Fibroblast of lung (primary cell): ENCODE measurements around the gene CPOX. TPM values are rescaled to one million over a fixed set of nuclear protein-coding genes. Genes with fewer than 3 reads are reported as not detected.

Experiments used
- DNase-seq, 2 donors: peaks; one replicate each; pipeline versions ENCODE4 v3.0.0 to v3.0.0-alpha.2; 2010; ENCODE audit warnings: low read depth in 2 of 2
- H2AFZ ChIP-seq: 2 replicates; pipeline ENCODE4 v1.5.1; 2012; ENCODE audit warnings: low read length, control low read depth, inconsistent platforms
- H3K27ac ChIP-seq: 2 replicates; pipeline ENCODE4 v1.5.1; 2011; ENCODE audit warnings: low read length, control low read depth; ENCODE audit not compliant: insufficient read depth
- H3K27me3 ChIP-seq: 2 replicates; pipeline ENCODE4 v1.5.1; 2011; ENCODE audit warnings: mild to moderate bottlenecking, low read length; ENCODE audit not compliant: control insufficient read depth, insufficient read depth
- H3K36me3 ChIP-seq: 2 replicates; pipeline ENCODE4 v1.5.1; 2011; ENCODE audit warnings: low read length; ENCODE audit not compliant: control insufficient read depth, insufficient read depth
- H3K4me1 ChIP-seq: 2 replicates; pipeline ENCODE4 v1.5.1; 2011; ENCODE audit warnings: low read length; ENCODE audit not compliant: control insufficient read depth, insufficient read depth; ENCODE audit errors: extremely low read depth
- H3K4me2 ChIP-seq: 2 replicates; pipeline ENCODE4 v1.5.1; 2011; ENCODE audit warnings: low read length, control low read depth; ENCODE audit not compliant: insufficient read depth; ENCODE audit errors: extremely low read depth
- H3K4me3 ChIP-seq, 4 experiments: fragments of 200-600 bp in 1 of 4; sonication (generic) in 1 of 4; replicated peaks in 1 of 4; 2 replicates each; pipeline ENCODE4 v1.5.1; 2011 to 2016; ENCODE audit warnings: low read length in 4 of 4, low read depth in 3 of 4, mild to moderate bottlenecking in 3 of 4, control low read depth in 2 of 4, inconsistent platforms in 1 of 4, mixed read lengths in 1 of 4; ENCODE audit not compliant: insufficient read depth in 1 of 4; ENCODE audit errors: control extremely low read depth in 1 of 4
- H3K79me2 ChIP-seq: 2 replicates; pipeline ENCODE4 v1.5.1; 2012; ENCODE audit warnings: mild to moderate bottlenecking, low read length, inconsistent platforms; ENCODE audit not compliant: control insufficient read depth, insufficient read depth
- H3K9ac ChIP-seq: 2 replicates; pipeline ENCODE4 v1.5.1; 2011; ENCODE audit warnings: mild to moderate bottlenecking, low read length, control low read depth; ENCODE audit not compliant: insufficient read depth
- H3K9me3 ChIP-seq: 2 replicates; pipeline ENCODE4 v1.5.1; 2012; ENCODE audit warnings: low read depth, low read length; ENCODE audit not compliant: control insufficient read depth, insufficient read depth
- H4K20me1 ChIP-seq: 2 replicates; pipeline ENCODE4 v1.5.1; 2011; ENCODE audit warnings: low read length; ENCODE audit not compliant: control insufficient read depth, insufficient read depth; ENCODE audit errors: extremely low read depth
- CTCF ChIP-seq, 2 donors: IDR thresholded peaks in 1 of 2; conservative IDR thresholded peaks in 1 of 2; 1 replicate in 1 of 2; 2 replicates in 1 of 2; pipeline ENCODE4 v1.5.1; 2011 to 2012; ENCODE audit warnings: low read length in 2 of 2, control low read depth in 1 of 2, inconsistent platforms in 1 of 2, low read depth in 1 of 2, mild to moderate bottlenecking in 1 of 2
- EZH2 ChIP-seq: IDR thresholded peaks from 2 replicates; pipeline ENCODE4 v1.5.1; 2012; ENCODE audit warnings: low read length, control low read depth, mild to moderate bottlenecking; ENCODE audit errors: missing control alignments
- polyA plus RNA-seq, 2 donors: library from polyadenylated mRNA; depleted of rRNA in 1 of 2; stranded (reverse) in 1 of 2; unstranded in 1 of 2; fragments of >200 nt; gene quantifications; 2 replicates each; pipeline ENCODE4 v1.2.1, GENCODE V29; 2011 to 2012; ENCODE audit warnings: missing spikeins in 1 of 2
- total RNA-seq: library from RNA; depleted of rRNA; stranded (reverse); fragments of >200 nt; gene quantifications from 2 replicates; pipeline ENCODE4 v1.2.1, GENCODE V29; 2014

Gene CPOX
- total and polyA plus RNA-seq, 2 donors (not counting 1 experiment from before 2014, with no cell fraction given) = 17.3 to 25.1 TPM

- no peaks in the 10 kb centered on the region for H4K20me1 ChIP-seq
- H3K36me3 ChIP-seq = no peaks in the 10 kb centered on the region
- H3K27ac ChIP-seq = no peak overlapping the region
- H3K4me2 ChIP-seq = no peak overlapping the region
- H3K4me3 ChIP-seq = no peak overlapping the region
- no peak for DNase-seq
- H3K27me3 ChIP-seq = no peaks in the 10 kb centered on the region
- no peak overlapping the region for H3K9ac ChIP-seq
- no peaks in the 10 kb centered on the region for H3K9me3 ChIP-seq
- no peak for TF ChIP-seq CTCF (conservative IDR thresholded peaks at IDR 0.05 in 1 of 2, IDR thresholded peaks at IDR 0.05 in 1 of 2; ENCODE audit: low read depth in 1 of 2, low read length in 2 of 2)
- TF ChIP-seq EZH2 = no peak
- H2AFZ ChIP-seq = no peak overlapping the region
- H3K4me1 ChIP-seq = peaks cover 3% of the 10 kb centered on the region
- no peaks in the 10 kb centered on the region for H3K79me2 ChIP-seq
Observed at GRCh38 chr3:98568402-98568801, 25.0 kb downstream of the CPOX start.

- H3K9ac ChIP-seq = no peak overlapping the region
- no peaks in the 10 kb centered on the region for H3K27me3 ChIP-seq
- no peak overlapping the region for H3K4me3 ChIP-seq
- no peak overlapping the region for H3K27ac ChIP-seq
- no peak overlapping the region for H2AFZ ChIP-seq
- no peaks in the 10 kb centered on the region for H3K4me1 ChIP-seq
- no peak overlapping the region for H3K4me2 ChIP-seq
- no peaks in the 10 kb centered on the region for H3K9me3 ChIP-seq
- TF ChIP-seq EZH2 = no peak
- TF ChIP-seq CTCF (conservative IDR thresholded peaks at IDR 0.05 in 1 of 2, IDR thresholded peaks at IDR 0.05 in 1 of 2; ENCODE audit: low read depth in 1 of 2, low read length in 2 of 2) = no peak
- no peaks in the 10 kb centered on the region for H4K20me1 ChIP-seq
- DNase-seq = no peak
- no peaks in the 10 kb centered on the region for H3K36me3 ChIP-seq
- no peaks in the 10 kb centered on the region for H3K79me2 ChIP-seq
Observed at GRCh38 chr3:98567666-98568270, 25.6 kb downstream of the CPOX start.

GRCh38 chr3:98565843-98566242, 27.6 kb downstream of the CPOX start:
- no peaks in the 10 kb centered on the region for H3K79me2 ChIP-seq
- no peaks in the 10 kb centered on the region for H3K4me1 ChIP-seq
- H3K4me2 ChIP-seq = no peak overlapping the region
- no peaks in the 10 kb centered on the region for H3K36me3 ChIP-seq
- H3K9ac ChIP-seq = no peak overlapping the region
- H2AFZ ChIP-seq = no peak overlapping the region
- no peaks in the 10 kb centered on the region for H3K9me3 ChIP-seq
- H3K27me3 ChIP-seq = no peaks in the 10 kb centered on the region
- H3K27ac ChIP-seq = no peak overlapping the region
- DNase-seq = no peak
- H3K4me3 ChIP-seq = no peak overlapping the region
- no peaks in the 10 kb centered on the region for H4K20me1 ChIP-seq
- TF ChIP-seq CTCF (conservative IDR thresholded peaks at IDR 0.05 in 1 of 2, IDR thresholded peaks at IDR 0.05 in 1 of 2; ENCODE audit: low read depth in 1 of 2, low read length in 2 of 2) (no peak), EZH2 (no peak)
